Activated gamma-delta T cell treated with anti-CD3 and anti-CD28 coated beads, Interleukin-2, amount 50 U/mL, for 16 hours (primary cell): ENCODE data around the gene DDX52.
"Not testable (repeated sequence)": the region's sequence is repeated elsewhere in the genome, so short reads cannot be mapped to it uniquely, and the experiment has no call there.

Experiments
- DNase-seq: peaks from one replicate; pipeline ENCODE4 v3.0.0-alpha.2; 2020; ENCODE audit warnings: low read depth

Gene DDX52

GRCh38 chr17:37643118-37643766 is at the start of gene DDX52:
DDX52 (minus strand) TSS chr17:37643446; CDS start chr17:37643420, 26 bp downstream.
- DNase-seq = peak; percentile 80

- DNase-seq = no peak
Measured at GRCh38 chr17:37691807-37692206, 48.6 kb upstream of the DDX52 start.

- no peak for DNase-seq
Measured at GRCh38 chr17:37689317-37689716, 46.1 kb upstream of the DDX52 start.

GRCh38 chr17:37683454-37683984 is 40.3 kb upstream of the DDX52 start:
- no peak for DNase-seq

- no peak for DNase-seq
Measured at GRCh38 chr17:37682007-37682406, 38.8 kb upstream of the DDX52 start.

- DNase-seq = not testable (repeated sequence)
Measured at GRCh38 chr17:37679995-37680394, 36.7 kb upstream of the DDX52 start.

- DNase-seq = no peak
Measured at GRCh38 chr17:37678036-37678435, 34.8 kb upstream of the DDX52 start.

- no peak for DNase-seq
Measured at GRCh38 chr17:37677021-37677420, 33.8 kb upstream of the DDX52 start.

- no peak for DNase-seq
Measured at GRCh38 chr17:37676115-37676925, 33.1 kb upstream of the DDX52 start.

- no peak for DNase-seq
Measured at GRCh38 chr17:37674511-37674910, 31.3 kb upstream of the DDX52 start.

- no peak for DNase-seq
Measured at GRCh38 chr17:37673386-37673785, 30.1 kb upstream of the DDX52 start.

- DNase-seq = no peak
Measured at GRCh38 chr17:37672548-37673078, 29.4 kb upstream of the DDX52 start.

- no peak for DNase-seq
Measured at GRCh38 chr17:37671824-37672547, 28.7 kb upstream of the DDX52 start.

- no peak for DNase-seq
Measured at GRCh38 chr17:37671028-37671823, 28.0 kb upstream of the DDX52 start.

- no peak for DNase-seq
Measured at GRCh38 chr17:37667039-37667438, 23.8 kb upstream of the DDX52 start.

GRCh38 chr17:37664214-37664613 is 21.0 kb upstream of the DDX52 start:
- DNase-seq = no peak

GRCh38 chr17:37662353-37662752 is 19.1 kb upstream of the DDX52 start:
- DNase-seq = no peak

GRCh38 chr17:37661400-37662014 is 18.3 kb upstream of the DDX52 start:
- no peak for DNase-seq

- DNase-seq = no peak
Measured at GRCh38 chr17:37659925-37660324, 16.7 kb upstream of the DDX52 start.

GRCh38 chr17:37657202-37657601 is 14.0 kb upstream of the DDX52 start:
- DNase-seq = no peak

- no peak for DNase-seq
Measured at GRCh38 chr17:37651849-37652248, 8.6 kb upstream of the DDX52 start.
